Amygdala (tissue), 56 donors: ENCODE data around the gene GHITM.
"Not testable (repeated sequence)": the region's sequence is repeated elsewhere in the genome, so short reads cannot be mapped to it uniquely, and the experiment has no call there.

Experiments used
- DNase-seq, 56 donors: peaks; one replicate each; lab custom pipeline; 2025; lab: John Stamatoyannopoulos, UW

Gene GHITM

DNA sequence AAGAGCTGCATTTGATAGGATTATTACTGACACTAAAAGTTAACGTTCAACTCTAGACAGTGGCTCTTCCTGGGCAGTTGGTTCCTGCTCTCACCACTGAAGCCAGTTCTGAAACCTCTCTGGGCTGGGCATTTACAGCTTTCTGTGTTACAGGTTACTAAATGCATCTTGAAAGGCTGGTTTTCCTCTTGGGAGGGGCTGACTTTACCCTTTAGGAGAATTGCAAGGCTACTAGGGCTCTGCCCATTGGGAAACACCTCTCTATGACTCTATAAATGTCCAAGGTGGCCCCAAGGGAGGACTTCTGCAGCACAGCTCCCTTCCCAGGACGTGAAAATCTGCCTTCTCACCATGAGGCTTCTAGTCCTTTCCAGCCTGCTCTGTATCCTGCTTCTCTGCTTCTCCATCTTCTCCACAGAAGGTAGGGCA lies 34.2 kb downstream of the GHITM start, which contains the start of gene GPR15LG:
Gene GPR15LG, plus strand, starts transcription at position 301 of the 429 bp plus-strand sequence. Its CDS starts 51 bp downstream, at position 352.
- DNase-seq, result no peak

- DNase-seq, result no peak
Observed at GRCh38 chr10:84175436-84175835, 36.1 kb downstream of the GHITM start.

- DNase-seq, result no peak
Observed at GRCh38 chr10:84176351-84176750, 37.0 kb downstream of the GHITM start.

DNA sequence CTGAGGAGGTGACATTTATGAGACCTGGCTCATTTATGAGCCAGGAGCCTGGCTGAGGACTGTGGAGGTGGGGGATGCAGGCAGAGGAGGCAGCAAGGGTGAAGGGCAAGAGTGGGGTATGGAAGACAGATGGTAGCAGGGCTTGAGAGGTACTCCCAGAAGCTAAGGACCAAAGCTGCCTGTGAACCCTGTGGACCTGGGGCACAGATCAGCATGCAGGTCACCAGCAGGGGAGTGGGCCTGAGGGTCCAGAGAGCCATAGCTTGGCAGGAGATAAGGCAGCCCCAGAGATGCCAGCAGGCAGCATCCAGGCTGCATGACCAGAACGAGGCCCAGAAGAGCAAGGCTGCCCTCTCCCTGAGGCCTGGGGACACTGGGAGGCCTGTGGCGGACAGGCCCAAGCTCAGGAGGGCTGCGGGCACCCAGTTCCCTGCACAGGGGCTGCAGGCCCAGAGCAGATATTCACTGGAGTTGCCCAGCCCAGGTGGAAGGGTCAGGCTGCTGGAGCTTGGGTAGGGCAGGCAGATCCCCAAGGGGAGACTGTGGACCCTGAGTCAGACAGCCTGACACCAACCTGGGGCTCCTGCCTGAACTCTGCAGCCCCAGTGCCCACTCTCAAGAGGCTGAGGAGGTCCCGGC lies 37.6 kb downstream of the GHITM start:
- no peak for DNase-seq

DNA sequence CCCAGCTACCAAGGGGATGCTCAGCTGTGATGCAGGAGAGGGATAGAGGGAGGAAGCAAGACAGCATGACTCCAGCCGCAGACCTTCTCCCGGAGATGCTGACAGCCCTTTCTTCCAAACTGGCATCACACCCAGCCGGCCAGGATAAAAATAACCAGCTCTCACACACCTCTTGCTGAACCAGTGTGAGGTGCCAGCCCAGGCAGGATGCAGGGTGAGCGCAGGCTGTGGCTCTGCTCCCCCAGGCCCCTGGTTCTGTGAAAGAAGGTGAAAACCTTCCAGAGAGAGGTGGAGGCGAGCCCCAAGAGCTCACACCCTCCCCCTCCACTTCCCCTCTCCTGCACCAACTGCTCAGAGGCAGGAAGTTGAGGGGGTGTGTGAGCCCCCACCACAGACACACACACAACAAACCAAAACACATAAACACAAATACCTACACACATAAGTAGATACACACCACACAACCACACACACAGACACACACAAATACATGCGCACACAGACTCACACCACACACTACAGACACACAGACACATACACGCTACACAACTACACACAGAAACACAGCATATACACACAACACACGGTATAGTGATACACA lies 38.3 kb downstream of the GHITM start:
- DNase-seq, result no peak

GRCh38 chr10:84178160-84178609 lies 38.9 kb downstream of the GHITM start:
- DNase-seq, result no peak

DNA sequence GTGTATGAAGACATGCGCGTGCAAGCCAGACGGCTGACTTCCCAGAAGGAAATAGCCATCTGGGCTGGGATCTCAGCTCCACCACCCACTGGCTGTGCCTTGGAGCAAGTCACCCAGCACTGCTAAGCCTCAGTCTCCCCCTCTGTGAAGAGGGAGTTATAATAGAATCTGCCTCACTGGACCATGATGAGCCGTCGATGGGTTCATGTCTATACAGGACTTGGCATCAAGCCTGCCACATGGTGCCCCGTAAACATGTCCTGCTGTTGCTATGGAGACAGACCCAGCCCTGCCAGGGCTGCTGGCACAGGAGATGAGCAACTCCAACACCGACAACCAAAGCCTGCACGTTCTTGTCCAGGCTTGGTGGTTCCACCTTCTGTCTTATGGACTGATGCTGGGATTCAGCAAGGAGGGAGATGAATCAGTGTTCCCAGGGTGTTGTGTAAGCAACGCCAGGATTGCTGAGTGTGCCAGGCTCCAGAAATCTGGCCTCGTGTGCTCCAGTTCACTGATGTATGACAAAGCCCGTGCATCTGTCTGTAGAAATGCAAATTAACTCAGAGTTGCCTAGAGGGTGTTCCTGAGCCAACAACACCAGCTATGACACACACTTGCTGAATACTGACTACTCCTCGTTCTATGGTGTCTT lies 39.9 kb downstream of the GHITM start:
- DNase-seq, result peak in 15 of 56 donors; percentile 9 to 65 (median 24)

DNA sequence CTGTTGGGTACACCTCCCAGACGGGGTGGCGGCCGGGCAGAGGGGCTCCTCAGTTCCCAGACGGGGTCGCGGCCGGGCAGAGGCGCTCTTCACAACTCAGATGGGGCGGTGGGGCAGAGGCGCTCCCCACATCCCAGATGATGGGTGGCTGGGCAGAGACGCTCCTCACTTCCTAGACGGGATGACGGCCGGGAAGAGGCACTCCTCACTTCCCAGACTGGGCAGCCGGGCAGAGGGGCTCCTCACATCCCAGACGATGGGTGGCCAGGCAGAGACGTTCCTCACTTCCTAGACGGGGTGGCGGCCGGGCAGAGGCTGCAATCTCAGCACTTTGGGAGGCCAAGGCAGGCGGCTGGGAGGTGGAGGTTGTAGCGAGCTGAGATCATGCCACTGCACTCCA lies 41.1 kb downstream of the GHITM start:
- DNase-seq, result not testable (repeated sequence)

- DNase-seq, result no peak
Observed at GRCh38 chr10:84181631-84182030, 42.3 kb downstream of the GHITM start.

DNA sequence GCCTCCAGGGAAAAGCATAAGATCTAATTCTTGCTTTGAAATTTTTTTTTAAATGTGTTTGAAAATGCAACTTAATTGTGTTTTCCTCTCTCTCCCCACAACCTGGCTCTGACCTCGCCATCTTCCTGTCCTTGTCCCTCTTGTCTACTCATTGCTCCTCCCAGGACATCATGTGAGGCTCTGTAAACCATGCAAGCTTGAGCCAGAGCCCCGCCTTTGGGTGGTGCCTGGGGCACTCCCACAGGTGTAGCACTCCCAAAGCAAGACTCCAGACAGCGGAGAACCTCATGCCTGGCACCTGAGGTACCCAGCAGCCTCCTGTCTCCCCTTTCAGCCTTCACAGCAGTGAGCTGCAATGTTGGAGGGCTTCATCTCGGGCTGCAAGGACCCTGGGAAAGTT lies 45.2 kb downstream of the GHITM start:
- no peak for DNase-seq

- DNase-seq, result no peak
Observed at GRCh38 chr10:84185526-84186175, 46.3 kb downstream of the GHITM start.

GRCh38 chr10:84188815-84189214 lies 49.5 kb downstream of the GHITM start:
- DNase-seq, result no peak

- DNase-seq, result no peak
Observed at GRCh38 chr10:84190621-84191020, 51.3 kb downstream of the GHITM start.

DNA sequence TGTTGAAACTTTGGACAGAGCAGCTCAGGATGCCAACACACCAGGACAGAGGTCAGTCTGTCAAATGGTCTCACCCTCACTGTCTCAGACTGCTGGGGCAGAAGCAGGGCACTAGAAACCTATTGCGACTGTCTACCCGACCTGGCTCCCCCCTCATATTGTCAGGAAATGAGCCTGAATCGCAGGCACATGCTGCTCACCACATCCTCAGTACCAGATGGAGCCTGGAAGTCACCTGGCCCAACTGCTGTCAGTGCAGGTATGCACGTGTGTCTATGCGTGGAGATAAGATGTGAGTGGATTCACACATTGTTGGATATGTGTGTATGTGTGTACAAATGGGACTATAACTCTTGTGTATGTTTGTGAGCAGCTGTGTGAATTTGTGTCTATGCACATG lies 51.8 kb downstream of the GHITM start:
- no peak for DNase-seq

DNA sequence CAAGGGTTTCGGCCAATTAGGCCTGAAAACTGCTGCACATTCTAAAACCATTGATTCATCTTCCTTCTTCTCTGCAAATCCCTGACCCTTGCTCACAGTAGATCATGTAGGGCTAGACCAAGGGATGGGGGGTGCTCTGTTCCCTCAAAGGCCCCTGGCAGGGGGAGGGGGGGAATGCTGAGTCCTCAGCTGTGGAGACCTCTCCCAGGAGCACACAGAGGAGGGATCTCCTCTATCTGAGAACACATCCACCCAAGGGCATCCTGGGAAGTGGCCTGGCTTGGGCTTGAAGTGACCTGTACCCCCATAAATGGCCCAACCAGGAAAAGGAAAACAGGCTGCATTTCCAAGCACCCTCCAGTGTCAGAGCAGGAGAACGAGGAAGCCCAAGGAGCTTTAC lies 54.0 kb downstream of the GHITM start:
- no peak for DNase-seq

DNA sequence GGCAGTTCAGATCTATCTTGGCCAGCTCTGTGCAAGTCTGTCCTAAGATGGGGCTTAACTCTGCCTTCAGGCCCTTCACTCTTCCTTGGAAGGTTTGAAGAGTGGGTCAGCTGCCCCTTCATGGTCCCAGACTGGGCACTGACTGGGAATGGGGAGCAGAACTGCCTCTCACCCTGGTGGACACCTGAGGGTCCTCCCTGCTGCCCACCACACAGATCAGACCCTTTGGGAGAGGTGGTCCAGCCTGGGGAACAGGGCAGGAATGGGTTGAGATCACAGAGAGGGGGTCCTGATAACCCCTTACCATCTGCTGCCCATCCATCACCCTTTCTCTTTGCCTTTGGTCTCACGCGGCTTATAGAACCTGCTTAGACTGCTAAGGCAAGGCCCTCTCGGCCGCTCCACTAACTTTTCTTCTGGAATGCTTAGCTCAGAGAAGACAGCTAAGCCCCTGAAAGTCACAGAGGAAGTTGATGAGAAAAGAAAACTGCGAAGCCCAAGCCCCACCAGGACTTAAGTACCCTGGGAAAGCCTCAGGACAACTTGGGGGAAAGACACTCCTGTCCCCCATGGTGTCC lies 54.6 kb downstream of the GHITM start:
- no peak for DNase-seq

DNA sequence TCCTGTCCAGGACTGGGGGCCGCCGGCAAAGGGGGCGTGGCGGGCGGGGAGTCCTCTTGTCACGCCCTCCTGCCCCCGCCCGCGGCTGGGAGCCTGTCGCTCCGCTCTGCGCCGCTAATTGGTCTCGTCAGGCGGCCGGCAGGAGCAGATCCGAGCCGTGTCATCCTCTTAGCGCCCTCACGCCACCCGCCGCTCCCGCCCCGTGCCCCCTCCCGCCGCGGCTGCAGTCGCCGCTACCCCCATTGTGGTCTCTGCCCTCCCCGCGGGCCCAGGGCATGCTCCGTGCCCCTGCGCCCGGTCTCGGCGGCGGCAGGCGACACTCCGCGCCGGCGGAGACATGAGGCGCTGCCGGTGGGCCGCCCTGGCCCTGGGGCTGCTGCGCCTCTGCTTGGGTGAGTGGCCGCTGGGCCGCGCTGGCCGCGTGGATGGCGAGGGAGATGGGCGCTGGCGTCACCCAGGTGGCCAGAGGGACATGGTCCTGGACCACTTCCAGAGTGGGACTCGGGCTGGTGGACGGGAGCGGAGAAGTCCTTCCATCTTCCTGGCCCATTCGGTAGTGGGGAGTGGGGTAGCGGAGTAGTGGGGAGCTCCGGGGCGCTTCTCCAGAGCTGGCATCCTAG lies 55.2 kb downstream of the GHITM start, which contains the start of gene CDHR1:
Gene CDHR1, plus strand, starts transcription at position 114 of the 620 bp plus-strand sequence. Its CDS starts 224 bp downstream, at position 338.
- peak in 17 of 56 donors; percentile 11 to 60 (median 29) for DNase-seq

DNA sequence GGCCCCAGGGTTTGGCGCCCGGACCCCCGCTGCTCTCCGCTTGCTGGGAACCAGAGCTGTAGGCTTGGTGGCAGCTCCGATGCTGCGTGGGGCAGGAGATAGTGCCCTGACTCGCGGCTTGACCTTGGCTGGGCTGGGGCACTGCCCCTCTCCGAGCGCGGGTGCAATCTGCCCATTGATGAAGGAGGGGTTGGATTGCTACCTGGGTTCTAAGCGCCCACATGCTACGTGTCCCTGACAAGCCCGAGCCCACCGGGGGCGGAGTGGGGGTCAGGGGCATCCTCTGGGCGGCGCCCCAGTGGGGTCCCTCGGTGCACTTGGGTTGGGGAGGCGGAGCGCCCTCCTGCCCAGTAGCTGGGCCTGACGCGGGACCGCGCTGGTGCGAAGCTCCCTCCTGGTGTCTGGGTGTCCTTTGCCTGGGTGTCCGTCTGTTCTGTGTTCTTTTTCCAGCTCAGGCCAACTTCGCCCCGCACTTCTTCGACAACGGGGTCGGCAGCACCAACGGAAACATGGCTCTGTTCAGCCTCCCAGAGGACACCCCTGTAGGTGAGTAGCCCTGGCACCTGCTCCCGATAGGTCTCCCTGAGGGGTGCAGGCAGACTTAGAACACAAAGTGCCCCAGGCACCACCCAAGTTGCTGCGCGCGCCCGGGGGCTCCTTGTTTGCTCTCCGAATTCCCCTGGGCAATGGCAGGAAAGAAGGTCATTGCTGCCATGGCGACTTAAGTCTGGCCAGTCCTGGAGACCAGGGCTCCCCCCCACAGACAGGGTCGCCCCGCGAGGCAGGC lies 55.9 kb downstream of the GHITM start:
- peak in 1 of 56 donors; percentile 39 for DNase-seq

DNA sequence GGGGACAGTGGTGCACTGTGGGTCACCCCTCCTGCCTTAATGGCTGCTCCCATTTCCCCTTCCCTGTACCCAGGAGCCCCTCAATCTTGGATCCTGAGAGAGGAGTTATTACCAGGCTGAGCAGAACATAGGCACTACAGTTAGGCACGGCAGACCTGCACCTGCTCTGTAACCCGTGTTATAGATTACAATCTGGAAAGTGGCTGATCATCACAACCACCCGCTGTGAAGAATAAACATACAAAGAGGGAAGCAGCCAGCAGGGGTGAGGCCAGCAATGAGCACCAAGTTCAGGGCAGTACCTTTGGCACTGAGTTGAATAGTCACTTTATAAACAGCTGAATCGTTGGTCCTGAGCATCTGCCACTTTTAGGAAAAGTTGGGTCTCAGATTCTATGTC lies 56.8 kb downstream of the GHITM start:
- DNase-seq, result no peak
